Retinal pigment epithelial cell (primary cell): Measurements from ENCODE around the gene SIAE.

Experiments used
- DNase-seq: peaks from one replicate; pipeline ENCODE4 v3.0.0-alpha.2; 2010; ENCODE audit warnings: low read depth
- H3K4me3 ChIP-seq: 2 replicates; pipeline ENCODE4 v1.5.1; 2011; ENCODE audit warnings: mild to moderate bottlenecking, low read length, control low read depth, moderate library complexity
- TF ChIP-seq, protein P1 (sequence below): conservative IDR thresholded peaks from 2 replicates; pipeline ENCODE4 v1.5.1; 2011; ENCODE audit warnings: low read depth, low read length, control low read depth, inconsistent platforms

Gene SIAE

DNA sequence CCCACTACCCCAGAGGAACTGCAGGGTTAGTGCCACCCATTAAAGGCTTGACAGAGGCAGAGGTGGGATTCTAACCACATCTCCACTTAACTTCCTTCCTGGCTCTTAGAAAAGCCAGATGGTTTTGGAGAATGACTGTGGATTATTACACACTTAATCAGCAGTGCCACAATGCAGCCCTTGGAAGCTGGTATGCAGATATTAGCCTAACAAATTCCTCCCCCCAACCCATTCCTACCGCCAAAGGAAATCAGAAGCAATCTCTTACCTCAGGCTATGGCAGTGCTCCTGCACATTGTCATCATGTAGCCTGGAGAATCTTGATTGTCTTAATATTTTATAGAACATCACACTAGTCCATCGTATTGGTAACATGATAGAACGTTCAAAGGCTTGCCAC is 43.1 kb upstream of the SIAE start:
- no peak overlapping the region for H3K4me3 ChIP-seq
- TF ChIP-seq, protein P1, sequence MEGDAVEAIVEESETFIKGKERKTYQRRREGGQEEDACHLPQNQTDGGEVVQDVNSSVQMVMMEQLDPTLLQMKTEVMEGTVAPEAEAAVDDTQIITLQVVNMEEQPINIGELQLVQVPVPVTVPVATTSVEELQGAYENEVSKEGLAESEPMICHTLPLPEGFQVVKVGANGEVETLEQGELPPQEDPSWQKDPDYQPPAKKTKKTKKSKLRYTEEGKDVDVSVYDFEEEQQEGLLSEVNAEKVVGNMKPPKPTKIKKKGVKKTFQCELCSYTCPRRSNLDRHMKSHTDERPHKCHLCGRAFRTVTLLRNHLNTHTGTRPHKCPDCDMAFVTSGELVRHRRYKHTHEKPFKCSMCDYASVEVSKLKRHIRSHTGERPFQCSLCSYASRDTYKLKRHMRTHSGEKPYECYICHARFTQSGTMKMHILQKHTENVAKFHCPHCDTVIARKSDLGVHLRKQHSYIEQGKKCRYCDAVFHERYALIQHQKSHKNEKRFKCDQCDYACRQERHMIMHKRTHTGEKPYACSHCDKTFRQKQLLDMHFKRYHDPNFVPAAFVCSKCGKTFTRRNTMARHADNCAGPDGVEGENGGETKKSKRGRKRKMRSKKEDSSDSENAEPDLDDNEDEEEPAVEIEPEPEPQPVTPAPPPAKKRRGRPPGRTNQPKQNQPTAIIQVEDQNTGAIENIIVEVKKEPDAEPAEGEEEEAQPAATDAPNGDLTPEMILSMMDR: no peak
- DNase-seq: no peak

DNA sequence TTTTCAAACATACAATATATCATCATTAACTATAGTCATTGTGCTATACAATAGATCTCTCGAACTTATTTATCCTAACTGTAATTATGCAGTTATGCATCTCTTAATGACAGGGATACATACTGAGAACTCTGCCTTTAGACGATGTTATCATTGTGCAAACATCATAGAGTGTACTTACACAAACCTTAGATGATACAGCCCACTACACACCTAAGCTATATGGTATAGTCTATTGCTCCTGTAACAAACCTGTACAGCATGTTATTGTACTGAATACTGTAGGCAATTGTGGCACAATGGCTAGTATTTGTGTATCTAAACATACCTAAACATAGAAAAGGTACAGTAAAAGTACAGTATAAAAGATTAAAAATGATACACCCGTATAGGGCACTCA is 38.9 kb upstream of the SIAE start:
- TF ChIP-seq, protein P1: no peak
- H3K4me3 ChIP-seq: no peak overlapping the region
- no peak for DNase-seq

DNA sequence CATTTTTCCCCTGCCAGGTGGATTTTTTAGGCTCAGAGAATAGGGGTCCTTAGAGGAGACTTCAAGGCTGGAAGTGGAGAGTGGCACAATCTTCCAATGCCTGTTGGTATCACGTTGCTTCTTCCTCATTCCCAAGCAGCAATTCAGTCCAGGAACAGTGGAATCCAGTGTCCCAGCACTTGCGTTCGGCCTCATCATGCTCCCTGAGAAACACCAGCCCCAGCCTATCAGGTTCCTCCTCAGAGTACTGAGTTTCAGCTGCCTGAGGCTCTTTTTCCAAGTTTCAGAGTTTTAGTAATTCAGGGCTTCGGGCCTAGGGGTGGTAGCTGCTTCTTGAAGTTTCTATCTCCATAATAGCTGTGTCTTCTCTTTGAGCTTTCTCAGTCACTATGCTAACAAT is 34.3 kb upstream of the SIAE start:
- TF ChIP-seq, protein P1: no peak
- no peak overlapping the region for H3K4me3 ChIP-seq
- no peak for DNase-seq

DNA sequence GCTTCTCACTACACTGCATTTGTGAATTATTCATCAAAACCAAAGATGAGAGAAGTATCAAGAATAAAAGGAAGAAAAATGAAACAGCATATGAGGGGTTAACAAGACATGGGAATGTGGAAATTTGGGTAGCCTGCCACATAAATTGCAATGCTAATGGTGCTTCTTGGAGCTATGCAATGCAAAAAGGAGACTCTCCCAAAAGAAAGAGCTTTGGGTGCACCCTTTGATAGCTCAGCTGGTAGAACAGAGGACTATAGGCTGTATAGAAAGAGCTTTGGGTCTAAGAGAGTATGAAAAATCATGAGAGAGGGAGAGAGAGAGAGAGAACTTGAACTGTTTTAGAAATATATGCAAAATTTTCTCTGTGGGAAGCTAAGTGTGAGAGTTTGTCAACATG is 26.5 kb upstream of the SIAE start:
- H3K4me3 ChIP-seq: no peak overlapping the region
- DNase-seq: no peak
- TF ChIP-seq, protein P1: no peak

DNA sequence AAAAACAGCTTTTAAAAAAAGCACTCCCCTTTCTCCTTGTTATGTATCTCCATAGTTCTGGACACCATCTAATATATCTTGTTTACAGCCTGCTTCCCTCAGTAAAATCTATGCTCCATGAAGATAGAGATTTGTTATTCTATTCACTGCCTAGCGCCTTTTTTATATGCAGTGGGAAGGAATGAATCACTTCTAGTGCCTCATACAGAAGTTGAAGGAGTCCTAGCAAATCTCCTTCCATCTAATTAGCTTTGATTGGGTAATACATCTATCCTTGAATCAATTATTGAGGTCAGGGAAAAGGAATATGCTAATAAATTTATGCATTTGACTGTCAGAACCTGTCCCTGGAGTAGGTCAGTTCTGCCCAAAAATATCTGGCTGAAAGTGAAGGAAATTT is 26.0 kb upstream of the SIAE start:
- DNase-seq: no peak
- TF ChIP-seq, protein P1: no peak
- no peak overlapping the region for H3K4me3 ChIP-seq

DNA sequence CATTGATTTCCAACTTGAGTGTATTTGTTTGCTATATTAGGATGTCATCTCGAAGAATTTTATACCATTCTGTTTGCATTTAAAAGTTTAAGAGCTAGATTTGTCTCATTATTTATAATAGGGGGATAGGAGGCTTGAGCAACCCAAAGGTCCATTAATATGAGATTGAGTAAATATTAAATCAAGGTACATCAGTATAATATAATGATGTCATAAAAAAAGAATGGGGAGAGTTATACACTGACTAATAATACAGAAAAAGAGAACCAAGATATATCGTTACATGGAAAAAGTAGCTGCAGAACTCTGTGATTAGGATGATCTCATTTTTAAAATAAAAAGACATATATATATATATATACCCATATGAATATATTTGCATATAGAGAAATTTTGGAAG is 19.6 kb upstream of the SIAE start:
- TF ChIP-seq, protein P1: no peak
- no peak for DNase-seq
- no peak overlapping the region for H3K4me3 ChIP-seq

DNA sequence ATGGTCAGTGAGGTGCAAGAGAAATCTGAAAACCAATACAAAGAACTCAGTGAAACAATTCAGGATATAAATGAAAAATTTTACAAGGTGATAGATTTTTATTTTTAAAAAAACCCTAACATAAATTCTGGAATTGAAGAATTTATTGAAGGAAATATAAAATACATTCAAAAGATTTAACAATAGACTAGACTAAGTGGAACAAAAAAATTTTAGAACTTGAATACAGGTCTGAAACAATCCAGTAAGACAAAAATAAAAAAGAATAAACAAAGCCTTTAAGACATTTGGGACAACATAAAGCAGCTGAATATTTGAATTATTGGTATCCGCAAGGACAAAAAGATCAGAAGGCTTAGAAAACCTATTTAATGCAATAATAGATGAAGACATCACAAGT is 8.9 kb upstream of the SIAE start:
- H3K4me3 ChIP-seq: no peak overlapping the region
- TF ChIP-seq, protein P1: no peak
- no peak for DNase-seq
